Measurements from ENCODE around the gene OR6N1.

- no peak for TF ChIP-seq CTCF (IDR thresholded peaks at IDR 0.05; ENCODE audit: extremely low read depth in 1 of 2, insufficient read depth in 1 of 2, low read depth in 1 of 2, low read length in 2 of 2)
- no peak for TF ChIP-seq FOS (IDR thresholded peaks at IDR 0.05; ENCODE audit: borderline replicate concordance, insufficient read depth, low read length)
- TF ChIP-seq EZH2 (IDR thresholded peaks at IDR 0.05; ENCODE audit: borderline replicate concordance, low read depth, low read length, severe bottlenecking): no peak
- no peak for TF ChIP-seq GATA2 (IDR thresholded peaks at IDR 0.05; ENCODE audit: insufficient read depth, insufficient read length, low read depth, low read length)
- TF ChIP-seq POLR2AphosphoS5 (IDR thresholded peaks at IDR 0.05; ENCODE audit: insufficient read depth, low read depth, low read length): no peak
- TF ChIP-seq JUN (IDR thresholded peaks at IDR 0.05; ENCODE audit: borderline replicate concordance, insufficient read depth, insufficient read length, low read depth): no peak
- no peak for TF ChIP-seq POLR2A (IDR thresholded peaks at IDR 0.05; ENCODE audit: low read depth, low read length)
- TF ChIP-seq MYC (IDR thresholded peaks at IDR 0.05; ENCODE audit: low read depth, low read length): no peak
Observed at GRCh38 chr1:158720620-158721019, 51.4 kb downstream of the OR6N1 start, which contains the start of gene OR6K3.

All from endothelial cell of umbilical vein (primary cell).